CD4-positive, alpha-beta T cell treated with Interleukin-4 for 1 hour (primary cell): Measurements from ENCODE around the gene REEP5.
"Not testable (repeated sequence)": the region's sequence is repeated elsewhere in the genome, so short reads cannot be mapped to it uniquely, and the experiment has no call there.

Experiments
- DNase-seq, 2 donors: peaks; one replicate each; pipeline ENCODE4 v3.0.0-alpha.2; 2020 to 2022

The REEP5 gene

GRCh38 chr5:112931473-112931872 is 9.4 kb upstream of the REEP5 start:
- no peak for DNase-seq

- DNase-seq: peak; percentile 36 to 66
Observed at GRCh38 chr5:112930082-112930344, 8.0 kb upstream of the REEP5 start.

GRCh38 chr5:112929336-112930081 is 7.5 kb upstream of the REEP5 start:
- DNase-seq: peak in 1 of 2 donors; percentile 24

GRCh38 chr5:112923988-112924387 is 2.0 kb upstream of the REEP5 start:
- DNase-seq: no peak

- peak; percentile 44 to 58 for DNase-seq
Observed at GRCh38 chr5:112923148-112923917, 1.3 kb upstream of the REEP5 start.

GRCh38 chr5:112921026-112921832 is 798 bp downstream of the REEP5 start:
- DNase-seq: peak; percentile 44 to 51

GRCh38 chr5:112919972-112920371 is 2.1 kb downstream of the REEP5 start:
- DNase-seq: no peak

GRCh38 chr5:112918679-112919078 is 3.3 kb downstream of the REEP5 start:
- DNase-seq: no peak

GRCh38 chr5:112918136-112918535 is 3.9 kb downstream of the REEP5 start:
- no peak for DNase-seq

- DNase-seq: peak in 1 of 2 donors; percentile 21
Observed at GRCh38 chr5:112917453-112917995, 4.5 kb downstream of the REEP5 start.

GRCh38 chr5:112915831-112916230 is 6.2 kb downstream of the REEP5 start:
- DNase-seq: peak in 1 of 2 donors; percentile 24

- DNase-seq: no peak
Observed at GRCh38 chr5:112914584-112914983, 7.4 kb downstream of the REEP5 start.

GRCh38 chr5:112910529-112910928 is 11.5 kb downstream of the REEP5 start:
- DNase-seq: no peak

GRCh38 chr5:112908854-112909253 is 13.2 kb downstream of the REEP5 start:
- DNase-seq: no peak

- no peak for DNase-seq
Observed at GRCh38 chr5:112907166-112907631, 14.8 kb downstream of the REEP5 start.

GRCh38 chr5:112906637-112907036 is 15.4 kb downstream of the REEP5 start:
- no peak for DNase-seq

GRCh38 chr5:112904996-112905395 is 17.0 kb downstream of the REEP5 start:
- DNase-seq: not testable (repeated sequence)

GRCh38 chr5:112902561-112902960 is 19.5 kb downstream of the REEP5 start:
- no peak for DNase-seq

- no peak for DNase-seq
Observed at GRCh38 chr5:112895682-112896081, 26.3 kb downstream of the REEP5 start.

- DNase-seq: no peak
Observed at GRCh38 chr5:112892776-112893175, 29.3 kb downstream of the REEP5 start.

- DNase-seq: not testable (repeated sequence)
Observed at GRCh38 chr5:112892066-112892465, 30.0 kb downstream of the REEP5 start.

GRCh38 chr5:112886975-112887374 is 35.1 kb downstream of the REEP5 start:
- peak in 1 of 2 donors; percentile 9 for DNase-seq

GRCh38 chr5:112885001-112885400 is 37.0 kb downstream of the REEP5 start:
- no peak for DNase-seq
